ENCODE results near the gene CDK6. TPM values are rescaled to one million over a fixed set of nuclear protein-coding genes. Genes with fewer than 3 reads are reported as not detected.

Gene CDK6
- total RNA-seq, 1 experiment from 2014 or later = 73.8 TPM

GRCh38 chr7:92830027-92830426 lies 6.3 kb downstream of the CDK6 start:
- DNase-seq (ENCODE audit: extremely low read depth, low read depth) = no peak

GRCh38 chr7:92827464-92828120 lies 8.8 kb downstream of the CDK6 start:
- no peak for DNase-seq (ENCODE audit: extremely low read depth, low read depth)

- DNase-seq (ENCODE audit: extremely low read depth, low read depth) = no peak
Measured at GRCh38 chr7:92826258-92826938, 10.0 kb downstream of the CDK6 start.

GRCh38 chr7:92824901-92825480 lies 11.4 kb downstream of the CDK6 start:
- no peak for DNase-seq (ENCODE audit: extremely low read depth, low read depth)

DNA sequence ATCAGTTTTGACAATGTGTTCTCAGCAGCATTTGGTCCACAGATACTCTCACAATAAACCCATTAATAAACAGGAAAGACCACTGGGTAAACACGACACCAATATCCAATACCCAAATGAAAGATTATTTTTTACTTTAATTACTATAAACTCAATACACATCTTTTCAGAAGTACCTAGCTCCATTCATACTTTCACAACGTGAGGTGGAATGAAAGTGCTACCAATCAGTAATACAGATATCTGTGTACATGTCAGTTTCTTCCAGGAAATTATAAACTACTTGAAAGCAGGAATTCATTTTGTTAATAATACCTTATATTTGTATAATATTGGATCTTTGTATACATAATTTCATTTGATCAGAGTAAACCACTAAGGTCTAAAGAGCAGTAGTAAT lies 11.9 kb downstream of the CDK6 start:
- no peak for DNase-seq (ENCODE audit: extremely low read depth, low read depth)

- DNase-seq (ENCODE audit: extremely low read depth, low read depth) = no peak
Measured at GRCh38 chr7:92823042-92823441, 13.3 kb downstream of the CDK6 start.

DNA sequence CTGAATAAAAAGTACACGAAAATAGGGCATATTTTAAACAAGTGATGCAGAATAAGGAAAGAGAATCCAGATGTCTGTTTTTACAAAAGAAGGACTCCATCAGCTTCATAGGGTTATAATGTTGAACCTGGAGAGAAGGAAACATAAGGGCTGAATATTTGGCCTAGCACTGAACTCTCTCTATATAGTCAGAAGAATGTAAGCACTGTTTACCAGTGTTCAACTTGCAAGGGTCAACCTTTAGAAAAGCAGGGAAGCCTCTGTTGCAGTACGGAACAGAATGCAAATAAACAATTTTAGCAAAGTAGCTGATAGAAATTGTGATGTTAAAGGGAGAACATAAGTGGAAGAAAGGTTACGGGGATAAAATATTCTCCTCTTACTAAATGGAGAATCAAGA lies 16.2 kb downstream of the CDK6 start:
- no peak for DNase-seq (ENCODE audit: extremely low read depth, low read depth)

DNA sequence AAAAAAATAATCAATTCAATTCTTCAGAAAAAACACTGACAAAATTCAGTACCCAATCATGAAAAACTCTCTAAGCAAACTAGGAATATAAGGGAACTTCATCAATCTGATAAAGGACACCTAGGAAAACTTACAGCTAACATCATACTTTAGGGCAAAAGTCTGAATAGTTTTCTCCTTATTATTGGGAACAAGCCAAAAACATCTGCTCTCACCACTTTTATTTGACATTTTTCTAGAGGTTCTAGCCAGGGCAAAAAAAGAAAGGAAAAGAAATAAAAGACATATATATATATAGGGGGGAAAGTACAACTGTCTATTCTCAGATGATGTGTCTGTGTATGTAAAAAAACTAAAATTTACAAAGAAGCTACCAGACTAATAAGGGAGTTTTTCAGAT lies 19.0 kb downstream of the CDK6 start:
- DNase-seq (ENCODE audit: extremely low read depth, low read depth) = no peak

GRCh38 chr7:92815412-92815811 lies 21.0 kb downstream of the CDK6 start:
- DNase-seq (ENCODE audit: extremely low read depth, low read depth) = no peak

DNA sequence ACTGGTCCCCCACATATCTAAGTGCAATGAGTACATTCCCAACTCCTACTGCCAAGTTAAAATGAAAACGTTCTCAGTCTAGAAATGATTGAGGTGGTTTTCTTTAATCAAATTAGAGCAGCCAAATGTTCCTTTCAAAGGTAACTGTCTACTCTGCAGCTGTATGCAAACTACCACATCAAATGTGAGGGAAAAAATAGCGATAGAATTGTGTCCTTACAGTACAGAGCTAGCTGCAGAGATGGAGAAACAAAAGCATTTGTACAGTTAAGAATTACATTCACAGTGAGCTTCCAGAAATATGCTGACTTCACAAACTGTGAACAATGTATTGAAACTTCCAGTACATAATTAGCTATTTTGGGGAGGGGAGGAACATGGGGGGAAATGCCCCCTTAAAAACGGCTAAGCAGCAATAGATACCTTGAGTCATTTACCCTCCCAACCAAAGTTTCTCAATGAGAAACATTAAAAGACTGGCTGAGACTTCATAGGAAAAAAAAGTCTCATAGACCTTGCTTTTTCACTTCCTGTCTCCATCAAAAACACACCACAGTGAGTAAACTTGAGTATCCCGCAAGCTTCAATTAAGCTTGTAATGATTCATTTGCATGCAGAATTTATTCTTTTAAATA lies 22.9 kb downstream of the CDK6 start:
- no peak for DNase-seq (ENCODE audit: extremely low read depth, low read depth)

GRCh38 chr7:92811158-92811557 lies 25.2 kb downstream of the CDK6 start:
- DNase-seq (ENCODE audit: extremely low read depth, low read depth) = no peak

DNA sequence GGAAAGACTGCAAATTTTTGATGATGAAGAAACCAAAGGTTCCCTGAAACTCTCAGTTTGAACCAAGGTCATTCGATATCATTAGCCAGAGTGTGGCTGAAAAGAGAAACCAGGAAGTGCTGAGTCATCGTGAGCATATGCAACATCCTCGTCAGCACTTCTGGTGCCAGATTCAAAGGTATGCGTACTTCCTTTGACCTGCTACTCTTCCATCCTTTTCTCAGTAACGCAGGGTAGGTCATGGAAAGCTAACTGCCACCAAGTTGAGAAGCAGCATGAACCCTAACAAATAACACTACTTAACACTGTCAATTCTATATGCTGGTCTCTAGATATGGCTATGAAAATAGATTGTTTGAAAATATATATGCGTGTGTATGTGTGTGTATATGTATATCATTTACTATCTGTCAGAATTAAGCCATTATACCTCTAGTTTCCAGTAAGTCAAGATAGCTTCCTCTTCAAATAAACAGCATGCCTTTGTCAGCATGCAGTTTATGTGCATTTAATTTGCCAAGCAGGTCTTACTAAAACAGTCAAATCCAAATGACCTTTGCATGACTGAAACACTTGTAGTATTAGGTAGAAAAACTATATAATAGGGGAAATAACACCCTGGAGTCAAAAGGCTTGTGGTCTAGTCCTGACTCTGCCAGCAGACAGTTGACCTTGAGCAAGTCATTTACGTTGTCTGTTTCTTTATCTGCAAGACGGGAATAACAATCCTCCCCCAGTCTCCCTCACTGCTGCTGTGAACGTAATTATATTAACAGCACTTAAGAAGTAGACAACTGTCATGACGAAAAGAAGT lies 26.4 kb downstream of the CDK6 start:
- DNase-seq (ENCODE audit: extremely low read depth, low read depth) = peak; percentile 95

GRCh38 chr7:92809397-92809759 lies 27.0 kb downstream of the CDK6 start:
- DNase-seq (ENCODE audit: extremely low read depth, low read depth) = no peak

DNA sequence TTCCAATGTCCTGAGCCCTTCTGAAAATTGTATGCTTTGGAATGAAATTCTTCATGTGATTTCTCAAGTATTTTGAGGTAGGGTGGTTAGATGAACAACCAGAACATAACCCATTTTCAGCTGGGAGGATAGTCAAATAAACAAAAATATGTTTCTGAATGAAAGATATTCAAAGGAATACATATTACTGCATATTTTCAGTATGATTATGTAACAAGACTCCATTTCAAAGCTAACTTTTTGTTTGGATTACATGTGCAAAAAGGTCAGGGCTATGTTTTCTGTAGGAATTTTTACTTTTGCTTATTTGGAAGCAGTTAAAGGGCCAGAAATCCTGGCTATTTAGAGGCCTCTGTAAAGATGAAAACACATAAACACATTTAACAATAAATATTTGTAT lies 27.7 kb downstream of the CDK6 start:
- no peak for DNase-seq (ENCODE audit: extremely low read depth, low read depth)

DNA sequence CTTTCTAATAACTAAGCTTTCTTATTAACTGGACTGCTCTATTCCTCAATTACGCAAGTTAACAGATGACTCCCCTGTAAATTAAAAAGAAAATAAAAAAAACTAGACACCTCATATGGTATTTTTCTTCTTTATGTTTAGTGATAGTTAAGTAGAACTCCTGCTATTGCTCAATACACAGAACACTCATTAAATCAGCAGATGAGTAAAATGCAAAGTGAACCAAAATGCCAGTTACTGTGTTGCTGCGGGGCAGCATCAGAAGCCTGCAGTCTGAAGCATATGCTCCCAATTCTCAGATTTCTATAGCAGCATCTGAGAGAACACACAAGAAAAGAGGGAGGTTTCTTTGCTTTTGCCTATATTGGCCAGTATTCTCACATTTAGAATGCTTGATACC lies 28.4 kb downstream of the CDK6 start:
- no peak for DNase-seq (ENCODE audit: extremely low read depth, low read depth)

DNA sequence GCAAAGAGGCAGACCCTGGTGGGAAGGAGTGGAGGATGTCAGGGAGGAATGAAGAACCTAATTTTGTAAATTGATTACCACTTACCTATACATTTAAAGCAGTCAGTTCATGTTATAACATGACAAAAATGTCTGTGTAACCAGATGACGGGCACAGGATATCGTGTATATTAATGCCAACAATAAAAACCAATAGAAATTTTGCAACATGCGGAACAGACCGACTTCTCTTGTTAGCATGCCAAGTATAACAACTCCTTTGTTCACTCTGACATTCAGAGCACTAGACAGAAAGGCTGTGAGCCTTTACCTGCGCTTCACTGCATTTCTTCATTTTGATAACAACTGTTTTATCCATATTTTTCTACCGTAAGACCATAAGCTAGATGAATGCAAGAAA lies 29.9 kb downstream of the CDK6 start:
- DNase-seq (ENCODE audit: extremely low read depth, low read depth) = no peak

DNA sequence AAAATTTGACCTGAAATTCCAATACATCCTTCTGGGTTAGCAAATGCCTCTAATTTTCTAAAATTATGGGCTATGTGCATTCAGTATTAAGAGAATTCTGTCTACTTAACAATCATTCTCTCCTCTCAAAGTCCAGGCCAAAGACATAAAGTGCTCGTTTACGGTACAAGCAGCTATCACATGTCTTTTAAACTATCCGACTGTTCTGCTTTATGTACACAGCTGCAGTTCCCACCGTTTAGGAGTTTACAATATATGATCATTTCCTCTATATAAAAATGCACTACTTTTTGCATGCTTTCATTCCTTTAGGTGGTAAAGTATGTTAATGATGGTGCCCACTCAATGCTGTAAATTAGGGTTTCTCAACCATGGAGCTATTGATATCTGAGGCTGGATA lies 34.0 kb downstream of the CDK6 start:
- no peak for DNase-seq (ENCODE audit: extremely low read depth, low read depth)

DNA sequence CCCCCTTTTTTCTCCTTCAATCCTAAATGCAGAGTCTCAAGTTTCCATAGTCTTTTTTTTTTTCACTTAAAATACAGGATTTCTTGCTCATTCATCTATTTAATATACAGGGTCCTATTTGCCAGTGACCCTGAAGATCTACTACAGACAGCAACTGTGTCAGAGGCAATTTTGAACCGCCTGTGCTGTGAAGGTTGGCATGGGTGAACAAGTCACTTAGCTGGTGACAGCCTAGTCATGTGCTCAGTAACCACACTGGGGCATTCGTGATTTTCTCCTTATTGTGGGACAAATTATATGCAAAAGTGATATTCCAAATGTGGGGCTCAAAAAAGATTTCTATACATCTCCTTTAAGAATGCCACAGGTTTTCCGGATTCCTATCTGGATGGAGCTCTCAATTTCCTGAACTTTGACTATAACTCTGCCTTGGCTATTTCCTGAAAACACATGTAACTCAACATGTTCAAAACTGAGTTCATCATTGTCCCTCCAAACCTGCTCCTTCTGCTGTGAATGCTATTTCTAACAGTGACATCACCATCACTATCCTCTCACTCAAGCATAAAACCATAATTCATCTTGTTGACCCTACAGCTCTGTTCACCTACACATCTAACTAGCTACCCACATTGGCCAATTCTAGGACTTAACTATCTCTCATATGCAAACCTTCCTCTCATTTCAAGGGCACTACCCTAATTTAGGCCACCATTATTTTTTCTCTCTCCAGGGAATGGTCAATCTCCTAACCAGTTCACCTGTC lies 36.7 kb downstream of the CDK6 start:
- no peak for DNase-seq (ENCODE audit: extremely low read depth, low read depth)

GRCh38 chr7:92798517-92799249 lies 37.7 kb downstream of the CDK6 start:
- no peak for DNase-seq (ENCODE audit: extremely low read depth, low read depth)

GRCh38 chr7:92797693-92798092 lies 38.7 kb downstream of the CDK6 start:
- no peak for DNase-seq (ENCODE audit: extremely low read depth, low read depth)

Measured in NCI-H460 (cell line).